Nephron (organoid): Measurements from ENCODE around the gene ZFP2.

ENCODE experiments used
- H3K27ac Mint-ChIP-seq, 3 experiments: 2 replicates each; pipeline ENCODE4 v1.8.0; 2020; ENCODE audit warnings: mixed read lengths in 3 of 3, mild to moderate bottlenecking in 2 of 3, moderate library complexity in 1 of 3
- H3K27me3 Mint-ChIP-seq: 2 replicates; pipeline ENCODE4 v1.8.0; 2021; ENCODE audit warnings: low read depth, mild to moderate bottlenecking, moderate library complexity, mixed read lengths
- H3K36me3 Mint-ChIP-seq: 2 replicates; pipeline ENCODE4 v1.8.0; 2020; ENCODE audit warnings: low read depth, mixed read lengths
- H3K4me1 Mint-ChIP-seq: 2 replicates; pipeline ENCODE4 v1.8.0; 2020; ENCODE audit warnings: mixed read lengths
- H3K4me3 Mint-ChIP-seq, 3 experiments: 2 replicates each; pipeline ENCODE4 v1.8.0; 2020; ENCODE audit warnings: mild to moderate bottlenecking in 3 of 3, mixed read lengths in 3 of 3, moderate library complexity in 2 of 3
- H3K9me3 Mint-ChIP-seq: 2 replicates; pipeline ENCODE4 v1.8.0; 2020; ENCODE audit warnings: mixed read lengths
- CTCF ChIP-seq, 3 experiments: fragments of 200-600 bp; sonication (generic); IDR thresholded peaks; one replicate each; pipeline ENCODE4 v1.5.0; 2021; ENCODE audit warnings: antibody characterized with exemption in 3 of 3; ENCODE audit not compliant: unreplicated experiment in 3 of 3

ZFP2 gene

DNA sequence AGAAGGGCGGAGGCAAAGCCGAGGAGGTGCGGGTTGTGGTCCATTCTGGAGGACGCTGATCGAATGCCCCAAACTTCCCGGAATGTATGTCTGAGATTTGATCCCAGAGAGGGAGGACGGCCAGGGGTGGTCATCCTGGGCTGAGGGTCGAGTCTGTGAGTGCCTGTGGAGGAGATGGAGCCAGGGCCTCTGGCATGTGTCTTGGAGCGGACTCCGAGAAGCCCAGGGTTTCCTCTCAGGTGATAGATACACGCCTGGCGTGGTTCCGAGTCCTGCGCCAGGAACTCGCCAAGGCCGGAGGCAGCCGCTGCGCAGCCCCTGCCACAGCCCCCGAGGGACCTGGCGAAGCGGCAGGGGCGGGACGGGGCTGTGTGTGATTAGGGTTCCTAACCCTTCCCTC, 45.6 kb downstream of the ZFP2 start:
- no peaks in the 10 kb centered on the region for H3K4me1 Mint-ChIP-seq
- no peak for TF ChIP-seq CTCF (IDR thresholded peaks at IDR 0.05; ENCODE audit: unreplicated experiment in 3 of 3)
- H3K4me3 Mint-ChIP-seq: peak overlapping the region; percentile 81 to 89 (median 87)
- H3K36me3 Mint-ChIP-seq: peaks cover 42% of the 10 kb centered on the region
- H3K27ac Mint-ChIP-seq: no peak overlapping the region
- no peaks in the 10 kb centered on the region for H3K27me3 Mint-ChIP-seq
- peaks cover 81% of the 10 kb centered on the region for H3K9me3 Mint-ChIP-seq

DNA sequence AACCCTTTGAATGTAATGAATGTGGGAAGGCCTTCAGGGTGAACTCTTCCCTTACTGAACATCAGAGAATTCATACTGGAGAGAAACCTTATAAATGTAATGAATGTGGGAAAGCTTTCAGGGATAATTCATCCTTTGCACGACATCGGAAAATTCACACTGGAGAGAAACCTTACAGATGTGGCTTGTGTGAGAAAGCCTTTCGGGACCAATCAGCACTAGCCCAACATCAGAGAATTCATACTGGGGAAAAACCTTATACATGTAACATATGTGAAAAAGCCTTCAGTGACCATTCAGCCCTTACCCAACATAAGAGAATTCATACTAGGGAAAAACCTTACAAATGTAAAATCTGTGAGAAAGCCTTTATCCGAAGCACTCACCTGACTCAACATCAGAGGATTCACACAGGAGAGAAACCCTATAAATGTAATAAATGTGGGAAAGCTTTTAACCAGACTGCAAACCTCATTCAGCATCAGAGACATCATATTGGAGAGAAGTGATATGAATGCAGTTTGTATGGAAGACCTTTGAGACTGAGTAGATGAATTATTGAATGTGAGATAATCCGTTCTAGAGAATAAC, 69.8 kb downstream of the ZFP2 start:
- no peak overlapping the region for H3K27ac Mint-ChIP-seq
- H3K9me3 Mint-ChIP-seq: peaks cover 81% of the 10 kb centered on the region
- H3K36me3 Mint-ChIP-seq: peaks cover 55% of the 10 kb centered on the region
- no peak for TF ChIP-seq CTCF (IDR thresholded peaks at IDR 0.05; ENCODE audit: unreplicated experiment in 3 of 3)
- no peak overlapping the region for H3K4me3 Mint-ChIP-seq
- no peaks in the 10 kb centered on the region for H3K4me1 Mint-ChIP-seq
- peaks cover 7% of the 10 kb centered on the region for H3K27me3 Mint-ChIP-seq

DNA sequence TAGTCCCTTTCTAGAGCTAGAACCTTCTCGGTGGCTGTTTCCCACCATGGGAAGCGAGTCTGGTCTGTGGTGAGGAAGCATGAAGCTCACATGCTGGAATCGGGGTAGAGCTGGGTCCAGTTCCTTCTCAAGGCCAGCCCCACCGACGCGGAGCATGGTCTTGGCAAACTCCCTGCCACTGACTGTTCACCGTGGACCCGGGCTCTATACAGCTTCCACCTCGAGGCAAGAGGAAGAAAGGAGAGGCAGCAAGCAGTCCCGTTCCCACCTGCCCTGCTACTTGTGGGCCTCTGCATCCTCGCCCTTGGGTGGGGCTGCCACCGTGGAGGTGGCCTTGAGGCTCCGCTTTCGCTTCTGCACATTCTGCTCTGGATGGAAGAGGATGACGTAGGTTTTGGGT, 85.7 kb downstream of the ZFP2 start:
- peaks cover 5% of the 10 kb centered on the region for H3K27me3 Mint-ChIP-seq

More for the DNA sequence above, 85.7 kb downstream of the ZFP2 start:
- no peak overlapping the region for H3K4me3 Mint-ChIP-seq
- H3K27ac Mint-ChIP-seq: no peak overlapping the region
- peaks cover 5% of the 10 kb centered on the region for H3K36me3 Mint-ChIP-seq
- no peak for TF ChIP-seq CTCF (IDR thresholded peaks at IDR 0.05; ENCODE audit: unreplicated experiment in 3 of 3)
- H3K4me1 Mint-ChIP-seq: no peaks in the 10 kb centered on the region
- H3K9me3 Mint-ChIP-seq: peaks cover 63% of the 10 kb centered on the region
